Activated CD4-positive, alpha-beta T cell treated with anti-CD3 and anti-CD28 coated beads for 24 hours (primary cell): ENCODE results near the gene SMCO2.
A peak's percentile ranks its signal among the peaks of the same experiment; 100 is the strongest.

Source experiments
- DNase-seq, 2 donors: peaks; one replicate each; pipeline ENCODE4 v3.0.0-alpha.2; 2020; ENCODE audit warnings: low read depth in 2 of 2

SMCO2 gene

DNA sequence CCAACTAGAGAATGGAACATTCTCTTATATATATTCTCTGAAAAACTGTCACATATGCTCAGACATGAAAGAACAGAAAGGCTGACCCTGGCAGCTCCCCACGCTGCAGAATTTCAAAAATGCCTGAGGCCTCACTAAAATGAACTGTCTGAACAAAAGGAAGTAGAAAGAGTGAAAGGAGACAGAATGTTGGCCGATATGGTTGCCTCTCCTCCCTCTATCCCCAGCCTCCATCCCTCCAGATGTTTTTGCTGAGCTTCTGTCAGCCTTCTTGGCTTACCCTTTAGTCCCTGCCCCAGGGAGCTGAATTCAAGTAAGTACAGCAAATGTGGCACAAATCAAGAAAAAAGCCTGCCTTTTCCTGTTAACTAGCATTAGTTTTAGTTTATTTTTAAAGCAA, 6.9 kb downstream of the SMCO2 start:
- DNase-seq = no peak

DNA sequence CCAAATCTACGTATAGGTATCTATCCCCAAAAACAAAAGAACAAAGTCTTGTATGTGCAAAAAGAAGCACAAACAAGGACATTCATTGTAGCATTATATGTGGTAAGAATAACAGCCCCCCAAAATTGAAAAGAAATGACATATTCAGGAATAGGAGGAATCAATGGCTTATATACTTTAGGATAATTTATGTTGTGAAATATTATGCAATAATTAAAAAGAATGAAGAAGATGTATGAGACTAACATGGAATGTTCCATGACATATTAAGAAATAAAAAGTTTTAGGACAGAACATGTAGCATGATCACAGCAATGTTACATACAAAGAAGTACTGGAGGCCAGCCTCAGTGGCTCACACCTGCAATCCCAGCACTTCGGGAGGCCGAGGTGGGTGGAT, 9.1 kb downstream of the SMCO2 start:
- no peak for DNase-seq

DNA sequence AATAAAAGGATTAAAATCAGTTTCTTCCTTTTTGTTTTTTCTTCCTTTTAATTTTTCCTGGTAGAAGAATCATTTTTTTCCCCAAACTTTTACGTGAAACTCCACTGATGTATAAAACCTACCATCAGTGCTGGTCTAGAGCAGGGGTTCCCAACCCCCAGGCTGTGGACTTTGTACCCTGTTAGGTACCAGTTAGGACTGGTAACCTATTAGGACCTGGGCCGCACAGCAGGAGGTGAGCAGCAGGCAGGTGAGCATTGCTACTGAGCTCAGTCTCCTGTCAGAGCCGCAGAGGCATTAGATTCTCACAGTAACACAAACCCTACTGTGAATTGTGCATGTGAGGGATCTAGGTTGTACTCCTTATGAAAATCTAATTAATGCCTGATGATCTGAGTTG, 10.1 kb downstream of the SMCO2 start:
- DNase-seq = no peak

GRCh38 chr12:27460471-27460978, 14.0 kb downstream of the SMCO2 start:
- peak in 1 of 2 donors; percentile 6 for DNase-seq

- DNase-seq = no peak
Observed at GRCh38 chr12:27462151-27462694, 15.7 kb downstream of the SMCO2 start.

DNA sequence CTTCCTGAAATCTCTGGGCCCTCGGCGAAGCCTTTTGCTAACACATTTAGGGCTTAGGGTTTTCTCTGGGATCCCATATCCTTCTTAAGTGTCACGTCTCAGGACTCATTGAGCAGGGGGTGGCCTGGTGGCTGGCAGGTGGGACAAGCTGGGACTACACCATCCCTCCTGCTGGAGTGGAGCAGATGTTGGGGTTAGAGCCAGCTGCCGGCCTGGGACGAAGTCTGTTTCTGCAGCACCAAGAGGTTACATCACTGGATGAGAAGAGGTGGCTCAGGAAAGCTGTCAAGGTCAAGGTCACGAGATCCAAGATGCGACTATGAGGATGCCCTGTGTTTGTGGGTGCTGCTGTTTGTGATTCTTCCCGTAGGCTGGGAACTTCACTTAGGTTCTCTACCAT, 16.3 kb downstream of the SMCO2 start:
- DNase-seq = no peak

- no peak for DNase-seq
Observed at GRCh38 chr12:27463511-27464219, 17.1 kb downstream of the SMCO2 start.

DNA sequence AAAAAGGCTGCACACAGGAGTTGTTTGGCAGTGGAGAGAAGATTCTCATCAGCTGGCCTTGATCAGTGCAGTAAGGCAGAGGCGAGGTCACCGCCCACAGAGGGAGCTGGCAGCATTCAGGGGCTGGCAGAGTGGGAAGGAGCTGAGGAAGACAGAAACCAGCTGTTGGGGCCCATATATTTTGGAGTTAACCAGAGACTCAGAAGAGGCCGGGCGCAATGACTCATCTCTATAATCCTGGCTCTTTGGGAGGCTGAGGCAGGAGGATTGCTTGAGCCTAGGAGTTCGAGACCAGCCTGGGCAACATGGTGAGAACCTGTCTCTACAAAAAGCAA, 17.7 kb downstream of the SMCO2 start:
- no peak for DNase-seq

- no peak for DNase-seq
Observed at GRCh38 chr12:27467641-27468040, 21.1 kb downstream of the SMCO2 start.

DNA sequence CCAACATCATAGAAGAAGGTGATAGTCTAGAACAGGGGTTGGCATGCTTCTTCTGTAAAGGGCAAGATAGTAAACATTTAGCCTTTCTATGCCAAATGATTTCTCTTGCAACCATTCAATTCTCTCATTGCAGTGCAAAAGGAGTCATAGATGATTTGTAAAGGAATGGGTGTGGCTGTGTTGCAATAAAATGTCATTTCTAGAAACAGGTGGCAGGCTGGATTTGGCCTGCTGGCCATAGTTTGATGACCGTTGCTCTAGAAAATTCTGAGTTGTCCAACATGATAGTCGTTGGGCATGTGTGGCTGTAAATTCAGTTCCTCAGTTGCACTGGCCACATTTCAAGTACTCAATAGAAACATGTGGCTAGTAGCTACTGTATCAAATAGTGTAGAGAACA, 21.7 kb downstream of the SMCO2 start:
- DNase-seq = no peak

DNA sequence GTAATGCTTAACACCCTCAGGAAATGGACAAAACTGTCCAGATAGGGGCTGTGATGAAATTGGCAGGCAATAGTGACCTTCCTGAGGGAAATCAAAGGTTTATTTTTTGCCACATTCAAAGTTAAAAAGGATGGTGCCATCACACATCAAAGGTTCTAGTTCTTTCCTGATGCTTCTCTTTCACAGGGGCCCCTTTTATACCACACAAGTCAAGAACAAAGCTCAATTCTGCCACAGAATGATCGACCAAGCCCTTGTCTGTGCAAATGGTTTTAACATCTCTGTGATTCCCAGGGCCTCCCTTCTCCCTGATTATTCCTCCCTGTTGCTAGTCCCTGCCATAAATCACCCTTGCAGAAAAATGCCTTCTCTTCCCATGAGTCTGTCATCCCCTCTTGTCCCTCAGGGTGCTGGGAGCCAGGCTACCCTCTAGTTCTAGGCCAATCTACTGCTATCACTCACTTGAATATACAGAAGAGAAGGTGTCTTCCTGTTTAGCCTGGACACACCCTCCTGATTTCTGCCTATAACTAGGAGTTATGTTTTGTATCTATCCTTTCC, 22.7 kb downstream of the SMCO2 start:
- DNase-seq = no peak

- no peak for DNase-seq
Observed at GRCh38 chr12:27472604-27473003, 26.1 kb downstream of the SMCO2 start.

DNA sequence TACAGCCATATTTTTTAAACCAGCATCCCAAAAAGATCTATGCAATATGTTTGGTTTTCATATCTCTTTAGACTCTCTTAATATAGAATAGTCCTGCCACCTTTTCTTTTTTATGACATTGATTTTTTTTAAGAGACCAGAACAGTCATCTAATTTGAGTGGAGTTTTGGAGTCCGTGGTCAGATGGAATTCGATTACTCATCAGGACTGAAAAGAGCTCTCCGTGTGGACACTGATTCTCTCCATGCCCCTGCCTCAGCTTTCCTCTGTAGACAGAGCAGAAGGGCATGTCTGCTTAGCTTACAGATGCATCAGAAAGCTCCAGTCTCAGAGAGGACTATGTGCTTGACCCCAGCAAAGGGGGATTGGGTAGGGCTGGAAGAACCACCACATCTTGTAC, 27.8 kb downstream of the SMCO2 start:
- no peak for DNase-seq

DNA sequence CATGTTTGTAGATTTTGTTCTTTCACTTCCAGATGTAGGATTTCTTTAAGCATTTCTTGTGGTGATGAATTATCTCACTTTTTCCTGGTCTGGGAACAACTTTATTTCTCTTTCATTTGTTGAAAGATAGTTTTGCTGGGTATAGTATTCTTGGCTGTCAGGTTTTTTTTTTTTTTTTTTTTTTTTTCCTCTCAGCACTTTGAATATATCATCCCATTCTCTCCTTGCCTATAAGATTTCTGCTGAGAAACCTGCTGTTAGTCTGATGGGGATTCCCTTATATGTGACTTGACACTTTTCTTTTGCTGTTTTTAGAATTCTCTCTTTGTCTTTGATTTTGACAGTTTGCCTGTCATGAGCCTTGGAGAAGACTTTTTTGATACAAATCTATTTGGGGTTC, 30.5 kb downstream of the SMCO2 start:
- no peak for DNase-seq

GRCh38 chr12:27478949-27479348, 32.4 kb downstream of the SMCO2 start:
- no peak for DNase-seq

- DNase-seq = no peak
Observed at GRCh38 chr12:27480016-27480415, 33.5 kb downstream of the SMCO2 start.

DNA sequence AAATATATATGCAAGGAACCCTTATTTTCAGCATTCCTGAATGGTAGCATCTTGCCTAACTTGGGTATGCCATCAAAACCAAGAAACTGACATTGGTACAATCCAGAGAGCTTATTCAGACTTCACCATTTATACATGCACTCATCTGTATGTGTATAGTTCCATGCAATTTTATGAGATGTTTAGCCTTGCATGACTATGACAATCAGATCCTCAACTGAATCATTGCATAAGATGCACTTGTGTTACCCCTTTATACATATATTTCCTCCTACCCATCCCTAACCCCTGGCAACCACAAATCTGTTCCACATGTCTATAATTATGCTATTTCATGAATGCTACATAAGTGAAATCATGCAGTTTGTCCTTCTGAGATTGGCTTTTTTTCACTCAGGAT, 40.4 kb downstream of the SMCO2 start:
- DNase-seq = no peak

DNA sequence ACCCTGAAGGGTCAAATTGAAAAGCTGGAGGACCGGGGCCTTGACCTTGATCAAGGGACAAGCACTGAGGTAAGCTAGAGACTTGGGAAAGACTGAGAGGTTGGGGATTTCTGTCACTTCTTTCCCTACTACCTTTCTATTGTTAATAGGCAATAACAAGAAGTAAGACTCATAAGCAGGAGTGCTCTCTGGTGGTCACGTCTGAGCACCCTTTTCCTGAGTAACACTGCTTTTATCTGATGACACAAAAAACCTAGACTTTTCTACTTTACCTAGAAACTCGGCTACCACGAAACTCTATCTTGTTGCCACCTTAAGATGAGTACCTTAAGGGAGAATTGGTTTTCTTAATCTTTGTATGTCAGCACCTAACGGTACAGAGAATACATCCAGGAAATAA, 41.9 kb downstream of the SMCO2 start:
- DNase-seq = no peak

- DNase-seq = no peak
Observed at GRCh38 chr12:27491226-27491625, 44.7 kb downstream of the SMCO2 start.

- no peak for DNase-seq
Observed at GRCh38 chr12:27493260-27493940, 46.9 kb downstream of the SMCO2 start.

GRCh38 chr12:27497446-27497845, 50.9 kb downstream of the SMCO2 start:
- no peak for DNase-seq

GRCh38 chr12:27498149-27498548, 51.6 kb downstream of the SMCO2 start:
- DNase-seq = no peak

DNA sequence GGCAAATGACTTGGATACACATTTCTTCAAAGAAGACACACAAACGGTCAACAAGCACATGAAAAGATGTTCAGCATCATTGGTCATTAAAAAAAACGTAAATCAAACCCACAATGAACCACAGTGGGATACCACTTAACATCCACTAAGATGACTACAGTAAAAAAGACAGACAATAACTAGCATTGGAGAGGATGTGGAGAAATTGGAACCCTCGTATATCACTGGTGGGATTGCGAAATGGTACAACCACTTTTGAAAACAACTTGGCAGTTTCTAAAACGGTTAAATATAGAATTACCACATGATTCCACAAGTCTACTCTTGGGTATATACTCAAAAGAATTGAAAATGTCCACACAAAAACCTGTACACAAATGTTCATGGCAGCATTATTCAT, 52.2 kb downstream of the SMCO2 start:
- DNase-seq = no peak
